H1 (cell line): ENCODE measurements around the gene MVK. TPM values are rescaled to one million over a fixed set of nuclear protein-coding genes. Genes with fewer than 3 reads are reported as not detected.

Experiments
- CTCF ChIA-PET: fragments of 300-600 bp; sonication (Branson Sonifier 250); formaldehyde crosslinking; loops from one replicate; lab custom pipeline; 2021; ENCODE audit not compliant: partially characterized antibody; lab: Charles Lee
- POLR2A ChIA-PET: fragments of 300-600 bp; sonication (Branson Sonifier 250); formaldehyde crosslinking; loops from one replicate; lab custom pipeline; 2021; ENCODE audit warnings: inconsistent platforms; ENCODE audit not compliant: partially characterized antibody; lab: Charles Lee
- DNase-seq, 2 experiments: peaks; one replicate each; pipeline versions ENCODE4 v3.0.0 to v3.0.0-alpha.2; 2010 to 2022; ENCODE audit warnings: low spot score in 2 of 2, low read depth in 1 of 2, mixed read lengths in 1 of 2
- FAIRE-seq: peaks from 2 replicates; lab custom pipeline; 2011; peaks lifted over from hg19 to GRCh38; lab: Jason Lieb, UNC
- H2AFZ ChIP-seq: 2 replicates; pipeline ENCODE4 v1.8.1; 2012; ENCODE audit warnings: low read length, inconsistent platforms
- H2AK5ac ChIP-seq: 2 replicates; pipeline ENCODE4 v1.6.1; 2013; ENCODE audit warnings: low read depth, low read length
- H2BK120ac ChIP-seq: replicated peaks from 2 replicates; pipeline ENCODE3; 2013; ENCODE audit warnings: low read depth, low read length, inconsistent platforms
- H2BK12ac ChIP-seq: 2 replicates; pipeline ENCODE4 v1.6.1; 2013; ENCODE audit warnings: low read depth, low read length
- H2BK15ac ChIP-seq: 2 replicates; pipeline ENCODE4 v1.6.1; 2013; ENCODE audit warnings: low read length
- H2BK20ac ChIP-seq: 2 replicates; pipeline ENCODE4 v1.6.1; 2013; ENCODE audit warnings: low read length
- H2BK5ac ChIP-seq: 2 replicates; pipeline ENCODE4 v1.6.1; 2013; ENCODE audit warnings: low read depth, low read length
- H3K14ac ChIP-seq: 2 replicates; pipeline ENCODE4 v1.6.1; 2013; ENCODE audit warnings: inconsistent platforms; ENCODE audit not compliant: insufficient read length
- H3K18ac ChIP-seq: 2 replicates; pipeline ENCODE4 v1.6.1; 2013; ENCODE audit warnings: low read length; ENCODE audit errors: extremely low read depth
- H3K23ac ChIP-seq: 2 replicates; pipeline ENCODE4 v1.6.1; 2013; ENCODE audit warnings: inconsistent platforms; ENCODE audit not compliant: insufficient read length
- H3K23me2 ChIP-seq: 2 replicates; pipeline ENCODE4 v1.6.1; 2013; ENCODE audit warnings: low read depth, low read length
- H3K27ac ChIP-seq: 2 replicates; pipeline ENCODE4 v1.6.1; 2011; ENCODE audit warnings: low read depth, low read length, inconsistent platforms
- H3K27me3 ChIP-seq, 4 experiments: replicated peaks in 1 of 4; 1 replicate in 1 of 4; 2 replicates in 3 of 4; pipeline versions ENCODE4 v1.6.1 to v1.8.1; 2011 to 2013; ENCODE audit warnings: low read length in 3 of 4, mild to moderate bottlenecking in 3 of 4, inconsistent platforms in 2 of 4, mixed read lengths in 2 of 4, moderate library complexity in 1 of 4; ENCODE audit not compliant: control insufficient read depth in 3 of 4, insufficient read depth in 3 of 4; ENCODE audit errors: extremely low read depth in 1 of 4
- H3K36me3 ChIP-seq, 4 experiments: 2 replicates each; pipeline versions ENCODE4 v1.6.1 to v1.8.1; 2011 to 2013; ENCODE audit warnings: mild to moderate bottlenecking in 4 of 4, low read length in 3 of 4, moderate library complexity in 2 of 4, control low read depth in 1 of 4, inconsistent platforms in 1 of 4; ENCODE audit not compliant: insufficient read depth in 4 of 4, control insufficient read depth in 2 of 4
- H3K4ac ChIP-seq: replicated peaks from 2 replicates; pipeline ENCODE3; 2013; ENCODE audit warnings: low read length, low read depth, mixed read lengths, inconsistent platforms; ENCODE audit not compliant: insufficient read length
- H3K4me1 ChIP-seq, 4 experiments: replicated peaks in 1 of 4; 1 replicate in 1 of 4; 2 replicates in 3 of 4; pipeline versions ENCODE4 v1.6.1 to v1.8.1; 2011 to 2013; ENCODE audit warnings: low read length in 3 of 4, inconsistent platforms in 2 of 4, mixed read lengths in 1 of 4; ENCODE audit not compliant: insufficient read depth in 4 of 4, control insufficient read depth in 3 of 4
- H3K4me2 ChIP-seq, 2 experiments: 2 replicates each; pipeline versions ENCODE4 v1.6.1 to v1.8.1; 2011 to 2013; ENCODE audit warnings: low read depth in 2 of 2, low read length in 2 of 2, control low read depth in 1 of 2, inconsistent platforms in 1 of 2, mild to moderate bottlenecking in 1 of 2; ENCODE audit not compliant: insufficient read depth in 1 of 2
- H3K4me3 ChIP-seq, 4 experiments: fragments of 200-600, 300-600 bp in 1 of 4; sonication (generic), shearing (Covaris generic), sonication (Bioruptor Twin) in 1 of 4; 2 replicates each; pipeline versions ENCODE4 v1.5.1 to v1.8.1; 2011 to 2016; ENCODE audit warnings: low read length in 4 of 4, low read depth in 3 of 4, control low read depth in 2 of 4, inconsistent platforms in 2 of 4, mild to moderate bottlenecking in 2 of 4, mixed read lengths in 1 of 4, moderate library complexity in 1 of 4; ENCODE audit not compliant: insufficient read depth in 2 of 4; ENCODE audit errors: extremely low read depth in 1 of 4
- H3K56ac ChIP-seq: replicated peaks from 2 replicates; pipeline ENCODE3; 2013; ENCODE audit warnings: low read depth, mild to moderate bottlenecking, mixed read lengths, low read length, inconsistent platforms; ENCODE audit not compliant: insufficient read length
- H3K79me1 ChIP-seq: 2 replicates; pipeline ENCODE4 v1.6.1; 2013; ENCODE audit warnings: low read depth, low read length, control low read depth
- H3K79me2 ChIP-seq, 2 experiments: 2 replicates each; pipeline versions ENCODE4 v1.6.1 to v1.8.1; 2012 to 2013; ENCODE audit warnings: low read length in 2 of 2, mild to moderate bottlenecking in 2 of 2, inconsistent platforms in 1 of 2; ENCODE audit not compliant: insufficient read depth in 2 of 2, control insufficient read depth in 1 of 2
- H3K9ac ChIP-seq, 4 experiments: replicated peaks in 1 of 4; 1 replicate in 1 of 4; 2 replicates in 3 of 4; pipeline versions ENCODE4 v1.6.1 to v1.8.1; 2011 to 2013; ENCODE audit warnings: low read depth in 3 of 4, low read length in 3 of 4, control low read depth in 2 of 4, mild to moderate bottlenecking in 2 of 4, moderate library complexity in 2 of 4, inconsistent platforms in 1 of 4; ENCODE audit errors: extremely low read depth in 1 of 4
- H3K9me3 ChIP-seq, 2 experiments: 2 replicates each; pipeline versions ENCODE4 v1.6.1 to v1.8.1; 2012 to 2013; ENCODE audit warnings: mild to moderate bottlenecking in 2 of 2, moderate library complexity in 2 of 2, control low read depth in 1 of 2, inconsistent platforms in 1 of 2, low read depth in 1 of 2, low read length in 1 of 2, mixed read lengths in 1 of 2; ENCODE audit not compliant: insufficient read depth in 2 of 2
- H4K20me1 ChIP-seq, 2 experiments: replicated peaks in 1 of 2; 2 replicates each; pipeline versions ENCODE3 to v1.8.1; 2011 to 2013; ENCODE audit warnings: inconsistent platforms in 2 of 2, low read length in 2 of 2, mild to moderate bottlenecking in 1 of 2; ENCODE audit not compliant: insufficient read depth in 2 of 2, control insufficient read depth in 1 of 2
- H4K5ac ChIP-seq: 2 replicates; pipeline ENCODE4 v1.6.1; 2013; ENCODE audit warnings: low read length, low read depth, mixed read lengths, inconsistent platforms; ENCODE audit not compliant: insufficient read length
- H4K8ac ChIP-seq: 2 replicates; pipeline ENCODE4 v1.8.0; 2013; ENCODE audit warnings: mild to moderate bottlenecking, moderate library complexity, low read length, inconsistent platforms; ENCODE audit not compliant: insufficient read depth; ENCODE audit errors: extremely low read depth
- H4K91ac ChIP-seq: replicated peaks from 2 replicates; pipeline ENCODE3; 2013; ENCODE audit warnings: low read length, mixed read lengths, inconsistent platforms; ENCODE audit not compliant: insufficient read length
- CEBPB ChIP-seq: IDR thresholded peaks from 2 replicates; pipeline ENCODE4 v1.6.1; 2012; ENCODE audit warnings: low read depth, low read length
- WGBS, 2 experiments: shearing (Covaris generic) in 1 of 2; methylation state at CpG; one replicate each; pipeline versions ENCODE4 v1.1.6 to v1.1.7; 2013 to 2015; ENCODE audit warnings: low lambda C conversion rate in 2 of 2, mixed read lengths in 2 of 2, inconsistent platforms in 1 of 2, low coverage in 1 of 2, missing lambda C conversion rate in 1 of 2; ENCODE audit not compliant: insufficient replicate concordance in 2 of 2, insufficient coverage in 1 of 2, insufficient read length in 1 of 2; ENCODE audit errors: extremely low coverage in 1 of 2, missing lambda C conversion rate in 1 of 2; 5-methylcytosine and 5-hydroxymethylcytosine counted together
- polyA plus RNA-seq, 7 experiments: library from polyadenylated mRNA; depleted of rRNA in 3 of 7; stranded (reverse) in 5 of 7; unstranded in 2 of 7; fragments of >200 nt in 5 of 7; fragments of 200-250 nt in 2 of 7; gene quantifications; 1 replicate in 5 of 7; 2 replicates in 1 of 7; 4 replicates in 1 of 7; pipeline versions ENCODE4 v1.2.1 to v1.2.3, GENCODE V29; 2011 to 2013; ENCODE audit warnings: missing spikeins in 2 of 7, mixed read lengths in 2 of 7
- total RNA-seq: library from RNA; stranded (reverse); fragmentation: NEBNext Ultra II Directional; extraction: Animal tissue kit (Norgen Biotek cat#: 25700); gene quantifications from 2 replicates; pipeline ENCODE4 v1.2.1, GENCODE V29; 2021

The MVK gene
- total and polyA plus RNA-seq, 2 of the 8 experiments (the other 6 are each of a cell fraction or from before 2014, with no cell fraction given) = 15.7 to 20.9 TPM

- H4K20me1 ChIP-seq = peaks cover 0 to 2% of the 10 kb centered on the region in 2 experiments
- no peak overlapping the region for H2BK120ac ChIP-seq
- no peaks in the 10 kb centered on the region for H3K23me2 ChIP-seq
- no peak overlapping the region for H4K5ac ChIP-seq
- no peak overlapping the region for H2AFZ ChIP-seq
- no peak overlapping the region for H4K8ac ChIP-seq
- H3K79me2 ChIP-seq = no peaks in the 10 kb centered on the region
- H2BK5ac ChIP-seq = 0 out of 2 replicates have a peak overlapping the region, but pooled peaks have one; percentile 12
- H3K9me3 ChIP-seq = no peaks in the 10 kb centered on the region
- H3K56ac ChIP-seq = no peak overlapping the region
- no peak overlapping the region for H3K4ac ChIP-seq
- FAIRE-seq (no peak), DNase-seq (no peak)
- no peak overlapping the region for H3K4me2 ChIP-seq
- POLR2A ChIA-PET = interaction anchor here (0.6 to 1.2 kb wide), 2 partner anchors 15 to 17 kb away, joined by 3 to 4 read pairs; no protein-coding TSS in a partner anchor
- H2BK15ac ChIP-seq = no peak overlapping the region
- CTCF ChIA-PET = interaction anchor here (0.6 to 4.9 kb wide), 7 partner anchors 11 to 38 kb away, joined by 3 to 25 read pairs (median 3); no protein-coding TSS in a partner anchor
- WGBS, 2 experiments = 86% methylated on average over 17 of the region's 18 CpGs; no CpG with 5 or more reads in 1 of the 2 experiments
- no peaks in the 10 kb centered on the region for H3K79me1 ChIP-seq
- H3K18ac ChIP-seq = no peak overlapping the region
- no peak overlapping the region for H3K9ac ChIP-seq
- no peak overlapping the region for H2BK12ac ChIP-seq
- no peak overlapping the region for H2BK20ac ChIP-seq
- H3K23ac ChIP-seq = no peak overlapping the region
- no peak overlapping the region for H3K27ac ChIP-seq
- no peak overlapping the region for H3K4me3 ChIP-seq
- no peak overlapping the region for H2AK5ac ChIP-seq
- H3K14ac ChIP-seq = no peak overlapping the region
- H4K91ac ChIP-seq = no peak overlapping the region
- peaks cover 0 to 4% (median 0%) of the 10 kb centered on the region in 4 experiments; a peak in 2 of 7 replicates for H3K4me1 ChIP-seq
- H3K36me3 ChIP-seq = no peaks in the 10 kb centered on the region; a peak in 1 of 8 replicates
- no peaks in the 10 kb centered on the region; a peak in 2 of 7 replicates for H3K27me3 ChIP-seq
- no peak for TF ChIP-seq CEBPB
Observed at GRCh38 chr12:109555431-109556315, 17.9 kb upstream of the MVK start.
